C4-2B (cell line): Measurements from ENCODE around the gene DGKB.

Source experiments
- ZFX ChIP-seq: fragments of 450-650 bp; IDR thresholded peaks from 2 replicates; pipeline ENCODE4 v1.6.1; 2017
- TF ChIP-seq, protein P1 (sequence below): fragments of 450-650 bp; conservative IDR thresholded peaks from 2 replicates; pipeline ENCODE4 v1.5.1; 2017; ENCODE audit warnings: mild to moderate bottlenecking

GRCh38 chr7:14843755-14844154 is 58.8 kb downstream of the DGKB start:
- TF ChIP-seq, protein P1, sequence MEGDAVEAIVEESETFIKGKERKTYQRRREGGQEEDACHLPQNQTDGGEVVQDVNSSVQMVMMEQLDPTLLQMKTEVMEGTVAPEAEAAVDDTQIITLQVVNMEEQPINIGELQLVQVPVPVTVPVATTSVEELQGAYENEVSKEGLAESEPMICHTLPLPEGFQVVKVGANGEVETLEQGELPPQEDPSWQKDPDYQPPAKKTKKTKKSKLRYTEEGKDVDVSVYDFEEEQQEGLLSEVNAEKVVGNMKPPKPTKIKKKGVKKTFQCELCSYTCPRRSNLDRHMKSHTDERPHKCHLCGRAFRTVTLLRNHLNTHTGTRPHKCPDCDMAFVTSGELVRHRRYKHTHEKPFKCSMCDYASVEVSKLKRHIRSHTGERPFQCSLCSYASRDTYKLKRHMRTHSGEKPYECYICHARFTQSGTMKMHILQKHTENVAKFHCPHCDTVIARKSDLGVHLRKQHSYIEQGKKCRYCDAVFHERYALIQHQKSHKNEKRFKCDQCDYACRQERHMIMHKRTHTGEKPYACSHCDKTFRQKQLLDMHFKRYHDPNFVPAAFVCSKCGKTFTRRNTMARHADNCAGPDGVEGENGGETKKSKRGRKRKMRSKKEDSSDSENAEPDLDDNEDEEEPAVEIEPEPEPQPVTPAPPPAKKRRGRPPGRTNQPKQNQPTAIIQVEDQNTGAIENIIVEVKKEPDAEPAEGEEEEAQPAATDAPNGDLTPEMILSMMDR: no peak
- TF ChIP-seq ZFX: no peak
